ENCODE measurements around the gene UTS2R. TPM values are rescaled to one million over a fixed set of nuclear protein-coding genes. Genes with fewer than 3 reads are reported as not detected.

The UTS2R gene
- total RNA-seq, 1 donor from 2014 or later, result 7.2 TPM

- no peaks in the 10 kb centered on the region for H3K9me3 Mint-ChIP-seq (ENCODE audit: unreplicated experiment)
- H3K36me3 Mint-ChIP-seq (ENCODE audit: unreplicated experiment), result no peaks in the 10 kb centered on the region
- TF ChIP-seq CTCF (IDR thresholded peaks at IDR 0.05; ENCODE audit: partially characterized antibody, unreplicated experiment), result no peak
- no peak overlapping the region for H3K27ac Mint-ChIP-seq (ENCODE audit: unreplicated experiment)
- H3K4me1 Mint-ChIP-seq (ENCODE audit: low read depth, unreplicated experiment), result no peaks in the 10 kb centered on the region
- H3K4me3 Mint-ChIP-seq (ENCODE audit: unreplicated experiment), result no peak overlapping the region
- H3K27me3 Mint-ChIP-seq (ENCODE audit: unreplicated experiment), result peaks cover 2% of the 10 kb centered on the region
- DNase-seq, result no peak
Observed at GRCh38 chr17:82348434-82348833, 23.1 kb upstream of the UTS2R start.

DNA sequence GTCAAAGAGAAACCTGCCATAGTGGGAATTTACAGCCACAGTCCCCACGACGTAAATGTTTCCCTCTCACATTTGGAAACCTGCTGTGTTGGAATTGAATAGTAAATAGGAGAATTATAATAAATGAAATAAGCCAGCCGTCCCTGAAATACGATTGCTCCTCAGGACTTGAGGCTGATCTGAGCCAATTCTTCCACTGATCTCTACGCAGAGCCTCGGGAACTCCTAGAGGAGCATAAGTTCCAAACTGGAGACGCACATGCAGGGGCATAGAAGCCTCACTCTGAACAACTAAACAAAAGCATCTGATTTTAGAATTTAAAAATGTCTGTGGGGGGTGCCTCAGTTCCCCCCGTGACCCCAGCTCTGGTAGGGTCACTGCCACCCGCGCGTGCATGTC, 22.7 kb upstream of the UTS2R start:
- peaks cover 2% of the 10 kb centered on the region for H3K27me3 Mint-ChIP-seq (ENCODE audit: unreplicated experiment)

DNA sequence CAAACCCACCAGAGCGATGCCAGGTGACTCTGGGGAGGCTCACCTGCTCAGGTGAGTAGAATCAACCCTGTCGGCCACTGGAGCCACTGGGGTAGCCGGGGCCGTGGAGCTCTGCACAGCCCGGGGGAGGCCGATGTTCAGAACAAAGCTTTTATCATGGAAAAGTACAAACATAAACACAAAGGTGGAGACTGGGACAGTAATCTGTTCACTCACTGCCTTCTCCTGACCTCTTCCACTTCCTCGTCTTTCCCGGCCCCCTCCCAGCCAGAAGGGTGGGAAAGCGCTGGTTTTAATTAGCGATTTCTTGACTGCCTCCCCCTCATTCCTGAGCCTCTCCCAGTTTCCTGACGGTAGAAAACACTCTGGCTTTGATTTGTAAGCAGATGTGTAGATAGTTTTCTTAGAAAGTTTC, 22.3 kb upstream of the UTS2R start:
- DNase-seq, result no peak
- H3K36me3 Mint-ChIP-seq (ENCODE audit: unreplicated experiment), result no peaks in the 10 kb centered on the region
- H3K4me1 Mint-ChIP-seq (ENCODE audit: low read depth, unreplicated experiment), result no peaks in the 10 kb centered on the region
- no peak overlapping the region for H3K4me3 Mint-ChIP-seq (ENCODE audit: unreplicated experiment)
- peak; percentile 14 for TF ChIP-seq CTCF (IDR thresholded peaks at IDR 0.05; ENCODE audit: partially characterized antibody, unreplicated experiment)
- H3K27me3 Mint-ChIP-seq (ENCODE audit: unreplicated experiment), result peaks cover 2% of the 10 kb centered on the region
- H3K9me3 Mint-ChIP-seq (ENCODE audit: unreplicated experiment), result no peaks in the 10 kb centered on the region
- H3K27ac Mint-ChIP-seq (ENCODE audit: unreplicated experiment), result peak overlapping the region; percentile 12

More for the DNA sequence above, 22.7 kb upstream of the UTS2R start:
- H3K4me1 Mint-ChIP-seq (ENCODE audit: low read depth, unreplicated experiment), result no peaks in the 10 kb centered on the region
- H3K9me3 Mint-ChIP-seq (ENCODE audit: unreplicated experiment), result no peaks in the 10 kb centered on the region
- no peaks in the 10 kb centered on the region for H3K36me3 Mint-ChIP-seq (ENCODE audit: unreplicated experiment)
- no peak overlapping the region for H3K4me3 Mint-ChIP-seq (ENCODE audit: unreplicated experiment)
- H3K27ac Mint-ChIP-seq (ENCODE audit: unreplicated experiment), result no peak overlapping the region
- no peak for DNase-seq
- no peak for TF ChIP-seq CTCF (IDR thresholded peaks at IDR 0.05; ENCODE audit: partially characterized antibody, unreplicated experiment)

GRCh38 chr17:82350182-82351030, 21.2 kb upstream of the UTS2R start:
- H3K36me3 Mint-ChIP-seq (ENCODE audit: unreplicated experiment), result no peaks in the 10 kb centered on the region
- no peak for DNase-seq
- no peaks in the 10 kb centered on the region for H3K4me1 Mint-ChIP-seq (ENCODE audit: low read depth, unreplicated experiment)
- TF ChIP-seq CTCF (IDR thresholded peaks at IDR 0.05; ENCODE audit: partially characterized antibody, unreplicated experiment), result no peak
- no peaks in the 10 kb centered on the region for H3K9me3 Mint-ChIP-seq (ENCODE audit: unreplicated experiment)
- H3K27ac Mint-ChIP-seq (ENCODE audit: unreplicated experiment), result no peak overlapping the region
- H3K27me3 Mint-ChIP-seq (ENCODE audit: unreplicated experiment), result peaks cover 6% of the 10 kb centered on the region
- no peak overlapping the region for H3K4me3 Mint-ChIP-seq (ENCODE audit: unreplicated experiment)

GRCh38 chr17:82351254-82351712, 20.3 kb upstream of the UTS2R start:
- Mint-ChIP-seq H3K4me3 (ENCODE audit: unreplicated experiment) (no peak overlapping the region), H3K36me3 (ENCODE audit: unreplicated experiment) (no peaks in the 10 kb centered on the region), H3K4me1 (ENCODE audit: low read depth, unreplicated experiment) (no peaks in the 10 kb centered on the region), H3K9me3 (ENCODE audit: unreplicated experiment) (no peaks in the 10 kb centered on the region), H3K27me3 (ENCODE audit: unreplicated experiment) (peaks cover 8% of the 10 kb centered on the region), H3K27ac (ENCODE audit: unreplicated experiment) (no peak overlapping the region)
- TF ChIP-seq CTCF (IDR thresholded peaks at IDR 0.05; ENCODE audit: partially characterized antibody, unreplicated experiment), result no peak
- DNase-seq, result no peak

Data from glutamatergic neuron (in vitro differentiated cells).